Measurements from ENCODE around the gene CCDC6.

CCDC6 gene

DNA sequence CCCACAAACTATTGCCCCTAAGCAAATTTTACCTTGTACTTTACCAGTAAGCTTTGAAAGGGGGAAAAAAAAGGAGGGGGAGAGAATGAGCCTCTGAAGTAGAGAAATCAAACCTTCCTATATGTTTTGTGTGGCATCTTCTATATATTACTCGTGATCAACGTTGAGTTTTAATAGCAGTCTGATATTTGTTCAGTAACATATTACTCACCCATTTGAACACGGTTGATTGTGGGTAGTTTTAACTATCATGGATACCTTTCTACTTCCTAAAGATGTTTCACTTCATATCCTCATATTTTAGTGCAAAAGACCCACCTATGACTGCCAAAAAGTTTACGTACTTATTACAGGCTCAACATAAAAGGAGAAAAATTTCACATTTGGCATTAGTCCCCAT lies 54.5 kb downstream of the CCDC6 start:
- TF ChIP-seq POLR2AphosphoS5 (IDR thresholded peaks at IDR 0.05; ENCODE audit: low read depth, low read length) (no peak), FOXP2 (optimal IDR thresholded peaks at IDR 0.05; ENCODE audit: borderline replicate concordance, extremely low read depth, extremely low read length, insufficient read depth) (no peak), TAF1 (IDR thresholded peaks at IDR 0.05; ENCODE audit: borderline replicate concordance, insufficient read depth, low read length) (no peak), SIN3A (IDR thresholded peaks at IDR 0.05; ENCODE audit: borderline replicate concordance, insufficient read depth, low read length) (no peak)
- TF ChIP-seq, protein P1, sequence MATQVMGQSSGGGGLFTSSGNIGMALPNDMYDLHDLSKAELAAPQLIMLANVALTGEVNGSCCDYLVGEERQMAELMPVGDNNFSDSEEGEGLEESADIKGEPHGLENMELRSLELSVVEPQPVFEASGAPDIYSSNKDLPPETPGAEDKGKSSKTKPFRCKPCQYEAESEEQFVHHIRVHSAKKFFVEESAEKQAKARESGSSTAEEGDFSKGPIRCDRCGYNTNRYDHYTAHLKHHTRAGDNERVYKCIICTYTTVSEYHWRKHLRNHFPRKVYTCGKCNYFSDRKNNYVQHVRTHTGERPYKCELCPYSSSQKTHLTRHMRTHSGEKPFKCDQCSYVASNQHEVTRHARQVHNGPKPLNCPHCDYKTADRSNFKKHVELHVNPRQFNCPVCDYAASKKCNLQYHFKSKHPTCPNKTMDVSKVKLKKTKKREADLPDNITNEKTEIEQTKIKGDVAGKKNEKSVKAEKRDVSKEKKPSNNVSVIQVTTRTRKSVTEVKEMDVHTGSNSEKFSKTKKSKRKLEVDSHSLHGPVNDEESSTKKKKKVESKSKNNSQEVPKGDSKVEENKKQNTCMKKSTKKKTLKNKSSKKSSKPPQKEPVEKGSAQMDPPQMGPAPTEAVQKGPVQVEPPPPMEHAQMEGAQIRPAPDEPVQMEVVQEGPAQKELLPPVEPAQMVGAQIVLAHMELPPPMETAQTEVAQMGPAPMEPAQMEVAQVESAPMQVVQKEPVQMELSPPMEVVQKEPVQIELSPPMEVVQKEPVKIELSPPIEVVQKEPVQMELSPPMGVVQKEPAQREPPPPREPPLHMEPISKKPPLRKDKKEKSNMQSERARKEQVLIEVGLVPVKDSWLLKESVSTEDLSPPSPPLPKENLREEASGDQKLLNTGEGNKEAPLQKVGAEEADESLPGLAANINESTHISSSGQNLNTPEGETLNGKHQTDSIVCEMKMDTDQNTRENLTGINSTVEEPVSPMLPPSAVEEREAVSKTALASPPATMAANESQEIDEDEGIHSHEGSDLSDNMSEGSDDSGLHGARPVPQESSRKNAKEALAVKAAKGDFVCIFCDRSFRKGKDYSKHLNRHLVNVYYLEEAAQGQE (IDR thresholded peaks at IDR 0.05; ENCODE audit: insufficient read depth in 1 of 2, low read depth in 2 of 2, low read length in 2 of 2) = no peak

DNA sequence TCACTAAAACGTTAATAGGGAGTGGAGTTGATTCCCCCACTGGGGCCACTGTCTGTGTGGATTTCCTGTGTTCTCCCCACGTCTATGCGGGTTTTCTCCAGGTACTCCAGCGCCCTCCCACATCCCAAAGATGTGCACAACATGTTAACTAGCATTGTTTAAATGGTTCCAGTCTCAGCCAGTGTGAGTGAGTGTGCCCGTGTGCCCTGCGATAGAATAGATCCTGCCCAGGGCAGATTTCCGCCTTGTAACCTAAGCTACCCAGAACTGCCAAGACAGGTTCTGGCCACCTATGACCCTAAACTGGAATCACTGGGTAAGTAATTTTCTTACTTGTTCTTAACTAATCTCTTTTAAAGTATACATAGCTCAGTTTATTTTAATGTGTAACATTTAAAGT lies 58.5 kb downstream of the CCDC6 start:
- TF ChIP-seq, protein P1 (IDR thresholded peaks at IDR 0.05; ENCODE audit: insufficient read depth in 1 of 2, low read depth in 2 of 2, low read length in 2 of 2) = no peak
- TF ChIP-seq TAF1 (IDR thresholded peaks at IDR 0.05; ENCODE audit: borderline replicate concordance, insufficient read depth, low read length) (no peak), SIN3A (IDR thresholded peaks at IDR 0.05; ENCODE audit: borderline replicate concordance, insufficient read depth, low read length) (no peak), POLR2AphosphoS5 (IDR thresholded peaks at IDR 0.05; ENCODE audit: low read depth, low read length) (no peak), FOXP2 (optimal IDR thresholded peaks at IDR 0.05; ENCODE audit: borderline replicate concordance, extremely low read depth, extremely low read length, insufficient read depth) (no peak)

DNA sequence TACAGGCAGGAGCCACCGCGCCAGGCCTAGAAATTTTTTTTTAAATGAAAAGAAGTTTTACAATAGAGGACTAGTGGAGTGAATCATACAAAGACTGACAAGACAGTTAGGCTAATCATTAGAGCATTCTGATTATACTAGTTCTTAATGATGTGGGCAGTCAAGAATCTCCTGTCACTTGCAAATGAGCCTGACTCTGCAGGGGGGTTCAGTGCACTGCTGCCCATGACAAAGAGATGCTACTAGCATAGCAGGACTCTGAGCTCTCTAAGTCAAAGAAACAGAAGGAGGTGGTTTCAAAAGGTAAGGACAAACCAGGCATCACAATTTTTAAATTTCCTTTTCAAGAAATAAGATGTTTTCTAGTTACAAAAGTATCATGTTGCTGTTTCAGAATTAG lies 59.0 kb downstream of the CCDC6 start:
- no peak for TF ChIP-seq POLR2AphosphoS5 (IDR thresholded peaks at IDR 0.05; ENCODE audit: low read depth, low read length)
- no peak for TF ChIP-seq FOXP2 (optimal IDR thresholded peaks at IDR 0.05; ENCODE audit: borderline replicate concordance, extremely low read depth, extremely low read length, insufficient read depth)
- TF ChIP-seq SIN3A (IDR thresholded peaks at IDR 0.05; ENCODE audit: borderline replicate concordance, insufficient read depth, low read length) = no peak
- TF ChIP-seq, protein P1 (IDR thresholded peaks at IDR 0.05; ENCODE audit: insufficient read depth in 1 of 2, low read depth in 2 of 2, low read length in 2 of 2) = no peak
- TF ChIP-seq TAF1 (IDR thresholded peaks at IDR 0.05; ENCODE audit: borderline replicate concordance, insufficient read depth, low read length) = no peak

DNA sequence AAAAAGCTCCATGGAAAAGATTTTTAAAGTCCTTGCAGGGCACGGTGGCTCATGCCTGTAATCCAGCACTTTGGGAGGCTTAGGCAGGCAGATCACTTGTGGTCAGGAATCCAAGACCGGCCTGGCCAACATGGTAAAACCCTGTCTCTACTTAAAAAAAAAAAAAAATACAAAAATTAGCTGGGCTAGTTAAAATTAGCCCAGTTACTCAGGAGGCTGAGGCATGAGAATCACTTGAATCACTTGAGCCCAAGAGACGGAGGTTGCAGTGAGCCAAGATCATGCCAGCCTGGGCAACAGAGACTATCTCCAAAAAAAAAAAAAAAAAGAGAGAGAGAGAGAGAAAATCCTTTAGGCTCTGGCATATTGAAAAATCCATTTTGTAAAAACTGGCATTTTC lies 61.9 kb downstream of the CCDC6 start:
- TF ChIP-seq FOXP2 (optimal IDR thresholded peaks at IDR 0.05; ENCODE audit: borderline replicate concordance, extremely low read depth, extremely low read length, insufficient read depth) (no peak), POLR2AphosphoS5 (IDR thresholded peaks at IDR 0.05; ENCODE audit: low read depth, low read length) (no peak), TAF1 (IDR thresholded peaks at IDR 0.05; ENCODE audit: borderline replicate concordance, insufficient read depth, low read length) (no peak), SIN3A (IDR thresholded peaks at IDR 0.05; ENCODE audit: borderline replicate concordance, insufficient read depth, low read length) (no peak)
- TF ChIP-seq, protein P1 (IDR thresholded peaks at IDR 0.05; ENCODE audit: insufficient read depth in 1 of 2, low read depth in 2 of 2, low read length in 2 of 2) = no peak

DNA sequence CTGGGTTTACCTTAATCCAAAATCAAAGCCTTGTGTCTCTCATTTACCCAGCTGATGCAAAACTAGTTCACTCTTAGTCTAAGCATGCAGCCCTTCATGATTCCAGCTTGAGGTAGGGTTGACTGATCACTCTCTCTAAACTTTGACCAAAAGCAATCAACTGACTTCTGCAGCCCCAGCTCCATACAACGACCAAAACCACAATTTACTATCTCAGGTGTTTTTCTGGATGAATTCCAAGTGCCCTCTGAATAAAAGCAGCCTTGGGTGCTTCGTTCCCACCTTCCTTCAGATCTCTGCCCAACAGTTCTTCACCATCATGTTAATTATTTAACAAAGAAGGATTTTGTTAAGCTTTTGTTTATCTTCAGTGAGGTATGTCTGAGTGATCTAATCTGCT lies 62.6 kb downstream of the CCDC6 start:
- no peak for TF ChIP-seq SIN3A (IDR thresholded peaks at IDR 0.05; ENCODE audit: borderline replicate concordance, insufficient read depth, low read length)
- TF ChIP-seq, protein P1 (IDR thresholded peaks at IDR 0.05; ENCODE audit: insufficient read depth in 1 of 2, low read depth in 2 of 2, low read length in 2 of 2) = no peak
- TF ChIP-seq TAF1 (IDR thresholded peaks at IDR 0.05; ENCODE audit: borderline replicate concordance, insufficient read depth, low read length) = no peak
- no peak for TF ChIP-seq POLR2AphosphoS5 (IDR thresholded peaks at IDR 0.05; ENCODE audit: low read depth, low read length)
- no peak for TF ChIP-seq FOXP2 (optimal IDR thresholded peaks at IDR 0.05; ENCODE audit: borderline replicate concordance, extremely low read depth, extremely low read length, insufficient read depth)

All from PFSK-1 (cell line).